C4-2B (cell line): Measurements from ENCODE around the gene CAMKK1.

Experiments
- H3K27ac ChIP-seq: fragments of 450-650 bp; 2 replicates; pipeline ENCODE4 v1.5.1; 2017
- ZFX ChIP-seq: fragments of 450-650 bp; IDR thresholded peaks from 2 replicates; pipeline ENCODE4 v1.6.1; 2017
- TF ChIP-seq, protein P1 (sequence below): fragments of 450-650 bp; conservative IDR thresholded peaks from 2 replicates; pipeline ENCODE4 v1.5.1; 2017; ENCODE audit warnings: mild to moderate bottlenecking

The CAMKK1 gene

DNA sequence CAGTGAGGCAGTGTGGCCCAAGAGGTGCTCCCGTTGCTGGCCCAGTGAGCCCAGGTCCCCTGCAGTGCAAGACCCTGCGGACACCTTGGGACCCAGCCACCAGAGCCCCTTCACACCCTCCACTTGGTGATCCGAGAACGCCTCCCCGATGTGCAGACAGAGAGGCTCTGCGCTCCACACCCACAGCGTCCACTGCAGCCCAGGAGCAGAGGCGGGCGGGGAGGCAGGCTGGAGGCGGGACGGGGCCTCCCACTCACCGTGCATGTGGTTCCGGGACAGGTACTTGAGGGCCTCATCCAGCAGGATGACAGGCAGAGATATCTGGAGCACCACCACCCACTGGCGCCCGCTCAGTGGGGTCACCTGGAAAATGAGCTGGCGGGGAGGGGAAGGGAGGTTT, 35.6 kb upstream of the CAMKK1 start:
- TF ChIP-seq, protein P1, sequence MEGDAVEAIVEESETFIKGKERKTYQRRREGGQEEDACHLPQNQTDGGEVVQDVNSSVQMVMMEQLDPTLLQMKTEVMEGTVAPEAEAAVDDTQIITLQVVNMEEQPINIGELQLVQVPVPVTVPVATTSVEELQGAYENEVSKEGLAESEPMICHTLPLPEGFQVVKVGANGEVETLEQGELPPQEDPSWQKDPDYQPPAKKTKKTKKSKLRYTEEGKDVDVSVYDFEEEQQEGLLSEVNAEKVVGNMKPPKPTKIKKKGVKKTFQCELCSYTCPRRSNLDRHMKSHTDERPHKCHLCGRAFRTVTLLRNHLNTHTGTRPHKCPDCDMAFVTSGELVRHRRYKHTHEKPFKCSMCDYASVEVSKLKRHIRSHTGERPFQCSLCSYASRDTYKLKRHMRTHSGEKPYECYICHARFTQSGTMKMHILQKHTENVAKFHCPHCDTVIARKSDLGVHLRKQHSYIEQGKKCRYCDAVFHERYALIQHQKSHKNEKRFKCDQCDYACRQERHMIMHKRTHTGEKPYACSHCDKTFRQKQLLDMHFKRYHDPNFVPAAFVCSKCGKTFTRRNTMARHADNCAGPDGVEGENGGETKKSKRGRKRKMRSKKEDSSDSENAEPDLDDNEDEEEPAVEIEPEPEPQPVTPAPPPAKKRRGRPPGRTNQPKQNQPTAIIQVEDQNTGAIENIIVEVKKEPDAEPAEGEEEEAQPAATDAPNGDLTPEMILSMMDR: no peak
- TF ChIP-seq ZFX: no peak
- no peak overlapping the region for H3K27ac ChIP-seq

DNA sequence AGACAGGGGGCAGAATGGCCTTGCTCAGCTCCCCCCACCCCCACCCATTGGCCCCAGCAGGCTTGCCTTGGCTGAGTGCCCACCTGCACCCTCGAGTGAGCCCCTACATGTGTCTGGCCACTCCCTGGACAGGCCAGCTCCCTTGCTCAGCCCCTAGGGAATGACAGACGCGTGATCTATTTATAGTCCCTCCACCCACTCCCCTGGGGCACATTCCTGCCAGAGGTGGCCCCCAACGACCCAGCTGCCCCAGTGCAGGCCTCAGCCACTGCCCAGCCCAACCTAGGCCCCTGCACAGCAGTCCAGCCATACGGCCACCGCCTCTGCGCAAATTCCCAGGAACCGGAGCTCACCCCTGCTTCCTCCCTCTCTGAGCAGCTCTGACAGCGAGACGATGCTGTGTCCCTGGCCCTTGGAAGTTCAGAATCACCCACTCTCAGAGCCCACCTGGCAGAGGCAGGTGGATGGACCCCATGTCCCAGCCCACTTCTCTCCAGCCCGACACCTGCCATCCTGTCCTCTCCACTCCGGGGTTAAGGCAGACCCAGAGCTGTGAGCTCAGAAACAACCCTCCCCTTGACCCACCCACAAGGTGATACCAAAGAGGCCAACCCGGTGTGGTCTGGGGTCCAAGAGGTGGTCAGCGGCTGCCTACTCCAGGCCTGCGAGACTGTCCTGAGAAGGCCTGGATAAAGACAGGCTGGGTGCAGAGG, 34.9 kb upstream of the CAMKK1 start:
- no peak overlapping the region for H3K27ac ChIP-seq
- no peak for TF ChIP-seq ZFX
- TF ChIP-seq, protein P1: no peak

DNA sequence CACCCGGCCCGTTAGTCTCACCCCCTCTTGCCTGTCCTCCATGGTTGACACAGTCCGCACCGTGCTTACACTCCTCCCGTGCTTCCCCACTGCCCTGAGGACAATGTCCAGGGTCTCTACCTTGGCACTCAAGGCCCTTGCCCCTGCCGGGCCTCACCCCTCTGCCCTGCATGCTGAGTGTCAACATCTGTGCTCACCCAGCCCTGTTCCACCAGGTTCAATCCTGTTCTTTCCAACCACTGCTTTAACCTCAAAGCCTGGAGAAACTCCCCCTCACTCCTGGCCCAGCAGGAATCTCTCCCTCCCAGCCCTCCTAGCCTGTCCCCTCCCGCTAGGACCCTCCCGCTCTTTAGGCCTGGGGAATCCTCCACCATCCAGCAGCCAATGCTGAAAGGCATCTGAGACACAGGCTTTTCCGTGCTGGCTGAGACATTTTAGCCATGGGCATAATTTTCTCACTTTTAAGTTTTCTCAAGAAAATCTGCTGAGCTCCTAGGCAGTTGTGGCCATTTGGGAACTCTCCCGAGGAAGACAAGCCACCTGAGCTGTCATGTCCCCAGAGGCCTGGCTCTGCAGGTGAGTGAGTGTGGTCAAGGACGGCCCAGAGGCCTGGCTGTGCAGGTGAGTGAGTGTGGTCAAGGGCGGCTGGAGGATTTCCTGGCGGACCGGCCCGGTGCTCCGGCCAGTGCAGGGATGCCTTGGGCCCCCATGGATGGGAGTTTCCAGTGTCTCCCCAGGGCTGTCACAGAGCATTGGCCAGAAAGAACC, 34.2 kb upstream of the CAMKK1 start:
- H3K27ac ChIP-seq: no peak overlapping the region
- TF ChIP-seq ZFX: no peak
- TF ChIP-seq, protein P1: no peak

DNA sequence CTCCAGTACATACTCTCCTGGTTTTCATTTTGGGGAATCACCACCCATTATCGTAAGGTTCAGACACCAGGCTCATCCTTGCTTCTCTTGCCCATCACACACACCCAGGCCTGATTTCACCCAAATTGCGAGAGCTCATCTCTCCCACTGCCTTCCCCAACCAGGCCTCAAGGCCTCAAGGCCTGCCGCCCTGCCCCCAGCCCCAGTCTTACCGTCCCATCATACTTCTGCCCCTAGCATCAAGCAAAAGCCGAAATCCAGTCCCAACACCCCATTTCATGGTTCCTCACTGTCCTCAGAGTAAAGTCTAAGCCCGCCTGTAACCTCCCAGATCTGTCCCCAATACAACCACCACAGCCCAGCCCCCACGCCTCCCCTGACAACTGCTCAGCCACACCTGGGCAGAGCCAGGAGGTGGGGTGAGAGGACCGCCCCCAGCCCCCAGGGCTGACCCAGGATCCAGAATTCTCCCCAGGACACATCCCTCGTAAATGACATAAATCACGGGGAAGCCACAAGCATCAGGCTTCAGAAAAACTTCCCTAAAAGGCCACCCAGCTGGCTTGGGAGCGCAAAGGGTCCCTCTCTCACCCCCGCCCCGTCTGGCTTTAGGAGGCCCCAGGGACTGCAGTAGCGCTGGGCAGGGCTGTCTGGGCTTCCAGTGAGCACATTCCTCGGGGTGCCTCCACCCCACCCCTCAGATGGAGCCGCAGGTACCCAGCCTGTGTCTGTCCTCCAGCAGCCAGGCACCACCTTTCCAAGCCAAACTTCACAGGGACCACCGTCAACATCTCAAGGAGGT, 33.0 kb upstream of the CAMKK1 start:
- no peak overlapping the region for H3K27ac ChIP-seq
- TF ChIP-seq ZFX: no peak

DNA sequence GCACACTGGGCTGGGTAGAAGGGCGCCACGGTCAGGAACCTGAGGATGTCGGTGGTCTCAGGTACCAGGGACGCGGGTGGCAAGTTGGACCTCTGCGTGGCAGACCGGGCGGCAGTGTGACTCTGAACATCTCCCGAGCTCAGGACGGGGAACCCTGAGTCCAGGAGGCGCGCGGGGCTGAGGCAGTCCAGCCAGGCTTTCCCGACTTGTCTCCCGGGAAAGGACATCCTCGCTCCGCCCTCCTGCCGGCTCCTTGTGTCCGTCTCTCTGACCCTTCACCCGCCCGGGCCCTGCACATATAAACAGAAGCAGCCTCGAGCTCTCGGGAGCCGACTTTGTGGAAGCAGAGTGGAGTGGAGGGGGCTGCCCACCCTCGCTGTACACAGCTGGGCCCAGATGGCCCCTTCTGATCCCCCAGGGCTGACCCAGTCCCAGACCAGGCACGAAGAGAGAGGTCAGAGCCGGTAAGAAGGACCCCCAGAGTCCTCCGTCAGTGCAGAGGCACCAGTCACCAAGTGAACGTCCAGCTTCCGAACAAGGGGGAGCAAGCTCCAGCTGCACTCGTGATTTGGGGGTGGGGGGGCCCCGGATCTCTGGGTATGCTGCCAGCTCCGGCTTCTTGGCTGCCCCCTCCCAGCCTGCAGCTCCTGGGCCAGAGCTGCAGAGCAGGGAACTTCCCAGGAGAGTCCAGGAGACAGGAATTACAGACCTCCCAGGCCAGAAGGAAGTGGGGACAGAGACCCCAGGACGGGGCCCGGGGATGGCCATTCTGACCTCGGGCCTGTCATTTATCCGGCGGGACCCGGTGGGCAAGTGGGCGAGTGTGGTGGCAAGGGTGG, 31.9 kb upstream of the CAMKK1 start:
- H3K27ac ChIP-seq: no peak overlapping the region
- TF ChIP-seq, protein P1: no peak
- no peak for TF ChIP-seq ZFX

DNA sequence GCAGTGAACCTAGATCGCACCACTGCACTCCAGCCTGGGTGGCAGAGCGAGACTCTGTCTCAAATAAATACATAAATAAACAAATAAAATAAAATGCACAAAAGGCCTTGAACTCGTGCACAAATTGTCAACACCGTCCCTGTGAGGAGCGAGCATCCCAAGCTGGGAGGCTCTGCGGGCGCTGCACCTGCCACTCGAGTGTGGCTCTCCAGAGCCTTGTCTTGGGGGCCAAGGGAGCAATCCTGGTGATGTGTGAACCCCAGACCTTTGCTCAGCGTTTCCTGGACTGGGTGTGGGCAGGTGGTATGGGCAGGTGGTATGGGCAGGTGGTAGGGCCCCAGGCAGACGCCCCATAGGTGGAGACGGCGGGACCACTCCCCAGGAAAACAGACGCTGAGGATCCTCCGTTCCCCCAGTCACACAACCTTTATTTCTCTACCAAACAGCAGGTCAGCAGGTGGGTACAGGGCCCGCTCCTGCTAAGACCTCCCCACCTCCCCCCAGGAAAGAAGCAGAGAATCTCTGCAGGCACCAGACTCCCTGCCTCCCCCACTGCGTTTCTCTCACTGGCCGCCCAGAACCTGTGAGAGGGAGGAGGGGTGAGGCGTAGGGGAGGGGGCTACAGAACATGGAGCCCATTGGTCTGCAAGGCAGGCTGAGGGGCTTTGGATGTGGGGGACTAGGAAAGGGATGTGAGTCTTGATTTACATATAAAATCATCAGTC, 30.8 kb upstream of the CAMKK1 start:
- no peak overlapping the region for H3K27ac ChIP-seq
- TF ChIP-seq ZFX: no peak
- TF ChIP-seq, protein P1: no peak

DNA sequence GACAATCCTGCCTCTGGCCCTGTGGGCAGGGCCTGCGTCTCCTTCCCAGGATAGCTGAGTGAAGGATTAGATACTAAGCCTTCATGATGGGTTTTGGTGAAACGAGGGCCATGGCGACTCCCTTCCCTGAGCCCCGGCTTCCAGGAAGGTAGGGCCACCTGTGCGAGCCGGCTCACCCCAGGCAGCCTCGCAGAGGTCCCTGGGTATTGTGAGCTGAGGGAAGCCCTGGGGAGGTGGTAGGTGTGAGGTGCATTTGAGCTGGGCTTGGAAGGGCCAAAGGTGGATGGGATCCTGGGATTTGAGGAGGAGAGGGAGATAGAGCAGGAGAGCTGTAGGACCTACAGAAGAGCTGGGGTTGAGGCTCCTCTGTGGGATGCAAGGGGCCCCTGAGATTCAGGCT, 29.9 kb upstream of the CAMKK1 start:
- no peak overlapping the region for H3K27ac ChIP-seq

More for the DNA sequence above, 29.9 kb upstream of the CAMKK1 start:
- TF ChIP-seq ZFX: no peak
- TF ChIP-seq, protein P1: no peak
